Embryonic facial prominence (tissue), 1 donor: ENCODE results near the gene GPD1.
"Not testable (repeated sequence)": the region's sequence is repeated elsewhere in the genome, so short reads cannot be mapped to it uniquely, and the experiment has no call there.

Experiments
- DNase-seq: peaks from one replicate; pipeline ENCODE4 v3.0.0-alpha.2; 2016; ENCODE audit errors: extremely low spot score

Gene GPD1

GRCh38 chr12:50123203-50123602 is 19.4 kb downstream of the GPD1 start:
- DNase-seq = no peak

- DNase-seq = no peak
Observed at GRCh38 chr12:50127546-50127945, 23.7 kb downstream of the GPD1 start.

GRCh38 chr12:50129290-50129689 is 25.5 kb downstream of the GPD1 start:
- DNase-seq = no peak

- no peak for DNase-seq
Observed at GRCh38 chr12:50132505-50133135, 28.8 kb downstream of the GPD1 start.

- no peak for DNase-seq
Observed at GRCh38 chr12:50142993-50143392, 39.2 kb downstream of the GPD1 start.

GRCh38 chr12:50145439-50145838 is 41.6 kb downstream of the GPD1 start:
- DNase-seq = no peak

- no peak for DNase-seq
Observed at GRCh38 chr12:50147281-50147680, 43.5 kb downstream of the GPD1 start.

- DNase-seq = not testable (repeated sequence)
Observed at GRCh38 chr12:50148011-50148410, 44.2 kb downstream of the GPD1 start.

GRCh38 chr12:50149311-50149710 is 45.5 kb downstream of the GPD1 start:
- no peak for DNase-seq

GRCh38 chr12:50151047-50151687 is 47.4 kb downstream of the GPD1 start:
- no peak for DNase-seq

- DNase-seq = not testable (repeated sequence)
Observed at GRCh38 chr12:50154947-50155346, 51.1 kb downstream of the GPD1 start.

GRCh38 chr12:50156641-50157040 is 52.8 kb downstream of the GPD1 start:
- DNase-seq = no peak

GRCh38 chr12:50157259-50157658 is 53.5 kb downstream of the GPD1 start:
- DNase-seq = no peak

GRCh38 chr12:50160643-50161042 is 56.8 kb downstream of the GPD1 start:
- no peak for DNase-seq
